Small intestine (tissue), 7 donors: ENCODE results near the gene ADCY6. TPM values are rescaled to one million over a fixed set of nuclear protein-coding genes. Genes with fewer than 3 reads are reported as not detected.

Experiments used
- DNase-seq, 2 donors: peaks; one replicate each; pipeline versions ENCODE4 v3.0.0 to v3.0.0-alpha.2; 2013
- FAIRE-seq: peaks from 2 replicates; lab custom pipeline; 2012; peaks lifted over from hg19 to GRCh38; lab: Jason Lieb, UNC
- H3K27ac ChIP-seq, 3 donors: one replicate each; pipeline ENCODE4 v1.5.1; 2013; ENCODE audit warnings: low read length in 2 of 3, mild to moderate bottlenecking in 2 of 3, control low read depth in 1 of 3, inconsistent platforms in 1 of 3, low read depth in 1 of 3, moderate library complexity in 1 of 3
- H3K27me3 ChIP-seq, 3 donors: one replicate each; pipeline ENCODE4 v1.6.1; 2013; ENCODE audit warnings: low read length in 3 of 3, inconsistent platforms in 1 of 3; ENCODE audit not compliant: control insufficient read depth in 3 of 3, insufficient read depth in 3 of 3
- H3K36me3 ChIP-seq, 3 donors: one replicate each; pipeline ENCODE4 v1.6.1; 2013; ENCODE audit warnings: low read length in 3 of 3, inconsistent platforms in 1 of 3, low read depth in 1 of 3, mild to moderate bottlenecking in 1 of 3, moderate library complexity in 1 of 3; ENCODE audit not compliant: control insufficient read depth in 3 of 3, insufficient read depth in 2 of 3
- H3K4me1 ChIP-seq, 3 donors: one replicate each; pipeline ENCODE4 v1.6.1; 2013; ENCODE audit warnings: low read length in 2 of 3, inconsistent platforms in 1 of 3, low read depth in 1 of 3, mild to moderate bottlenecking in 1 of 3, moderate library complexity in 1 of 3; ENCODE audit not compliant: control insufficient read depth in 3 of 3, insufficient read depth in 2 of 3
- H3K4me3 ChIP-seq, 3 donors: one replicate each; pipeline ENCODE4 v1.5.1; 2013; ENCODE audit warnings: low read length in 3 of 3, control low read depth in 1 of 3, inconsistent platforms in 1 of 3, low read depth in 1 of 3, mild to moderate bottlenecking in 1 of 3, moderate library complexity in 1 of 3
- H3K9me3 ChIP-seq, 2 donors: one replicate each; pipeline ENCODE4 v1.6.1; 2013; ENCODE audit warnings: low read depth in 1 of 2, low read length in 1 of 2; ENCODE audit not compliant: control insufficient read depth in 2 of 2, insufficient read depth in 1 of 2
- WGBS, 3 donors: extraction: QIAGEN DNeasy Blood & Tissue Kit; methylation state at CpG; one replicate each; pipeline ENCODE4 v1.1.7; 2013; 5-methylcytosine and 5-hydroxymethylcytosine counted together
- polyA plus RNA-seq, 4 donors: library from polyadenylated mRNA; stranded (reverse) in 3 of 4; unstranded in 1 of 4; fragments of 200-250 nt in 3 of 4; fragments of 120-200 nt in 1 of 4; gene quantifications; one replicate each; pipeline versions ENCODE4 v1.2.1 to v1.2.3, GENCODE V29; 2013
- donor health status: healthy with polysubstance abuse.
- donor health status: control.
- donor health status: control.
- donor health status: Bipolar disorder and iron deficiency.
- donor health status: healthy.

The ADCY6 gene
- polyA plus RNA-seq, 4 donors, result 14.1 to 56.6 (median 23.9) TPM

DNA sequence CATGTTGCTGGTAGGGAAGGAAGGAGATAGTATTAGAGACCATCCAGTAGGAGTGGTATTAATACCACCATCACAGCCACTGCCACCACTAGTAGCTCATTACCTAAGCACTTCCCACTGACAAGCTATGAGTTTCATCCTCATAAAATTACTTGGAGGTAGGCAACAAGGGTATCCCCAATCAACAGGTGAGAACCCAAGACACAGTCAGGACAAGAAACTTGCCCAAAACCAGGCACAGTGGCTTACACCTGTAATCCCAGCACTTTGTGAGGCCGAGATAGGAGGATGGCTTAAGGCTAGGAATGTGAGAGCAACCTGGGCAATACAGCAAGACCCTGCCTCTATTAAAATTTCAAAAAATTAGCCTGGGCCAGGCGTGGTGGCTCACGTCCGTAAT, 5.5 kb downstream of the ADCY6 start:
- H3K27me3 ChIP-seq, result no peaks in the 10 kb centered on the region
- no peak overlapping the region for H3K4me3 ChIP-seq
- FAIRE-seq (no peak), DNase-seq (no peak)
- H3K4me1 ChIP-seq, result peaks cover 2 to 36% (median 9%) of the 10 kb centered on the region in 3 donors
- WGBS, 3 donors, result 90 to 95% (median 95%) methylated on average over 4 of the region's 4 CpGs
- no peak overlapping the region for H3K27ac ChIP-seq
- peaks cover 0 to 45% (median 5%) of the 10 kb centered on the region in 3 donors for H3K36me3 ChIP-seq
- no peaks in the 10 kb centered on the region for H3K9me3 ChIP-seq

DNA sequence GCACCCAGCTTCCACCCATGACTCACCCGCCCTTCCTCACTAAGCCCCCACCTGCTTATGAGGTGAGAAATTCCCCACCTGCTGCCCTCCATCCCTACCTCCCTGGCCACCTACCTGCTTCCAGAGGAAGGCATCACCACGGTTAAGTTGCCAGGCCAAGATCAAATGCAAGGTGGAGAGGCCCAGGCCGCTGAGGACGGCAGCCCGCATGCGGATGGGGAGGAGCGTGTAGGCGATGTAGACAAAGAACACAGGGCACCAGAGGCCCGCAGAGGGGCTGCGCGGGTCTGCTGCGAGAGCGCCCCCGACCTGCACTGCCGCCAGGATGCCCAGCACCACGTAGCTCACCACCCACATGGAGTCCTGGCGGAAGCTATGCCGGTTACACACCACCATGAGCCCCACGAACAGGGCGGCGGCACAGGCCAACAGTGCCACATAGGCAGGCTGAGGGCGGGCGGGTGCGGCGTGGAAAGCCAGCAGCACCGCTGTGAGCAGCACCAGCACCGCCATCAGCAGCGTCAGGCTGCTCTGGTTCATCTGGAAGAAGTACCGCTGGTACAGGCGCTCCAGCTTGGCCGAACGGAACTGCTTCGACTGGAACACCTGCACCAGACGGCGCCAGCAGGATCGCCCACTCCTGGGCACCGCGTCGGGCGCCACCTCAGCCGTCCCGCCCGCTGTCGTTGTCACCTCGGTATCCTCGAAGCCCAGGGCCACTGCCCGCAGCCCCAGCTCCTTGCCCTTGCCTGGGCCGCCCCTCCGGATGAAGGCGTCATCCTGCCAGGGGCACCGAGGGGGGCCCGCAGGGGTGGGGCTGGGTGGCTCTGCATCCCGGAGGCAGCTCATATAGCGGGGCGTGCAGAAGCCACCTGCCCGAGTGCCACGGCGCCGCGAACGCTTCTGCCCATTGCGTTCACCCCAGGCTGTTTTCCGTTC, 6.2 kb downstream of the ADCY6 start:
- no peaks in the 10 kb centered on the region for H3K9me3 ChIP-seq
- H3K4me1 ChIP-seq, result peaks cover 2 to 34% (median 9%) of the 10 kb centered on the region in 3 donors
- FAIRE-seq (no peak), DNase-seq (no peak)
- no peaks in the 10 kb centered on the region for H3K27me3 ChIP-seq
- 90 to 94% (median 92%) methylated on average over 57 to 63 of the region's 63 CpGs for WGBS, 3 donors
- H3K4me3 ChIP-seq, result no peak overlapping the region
- no peak overlapping the region for H3K27ac ChIP-seq
- H3K36me3 ChIP-seq, result peaks cover 0 to 52% (median 5%) of the 10 kb centered on the region in 3 donors

DNA sequence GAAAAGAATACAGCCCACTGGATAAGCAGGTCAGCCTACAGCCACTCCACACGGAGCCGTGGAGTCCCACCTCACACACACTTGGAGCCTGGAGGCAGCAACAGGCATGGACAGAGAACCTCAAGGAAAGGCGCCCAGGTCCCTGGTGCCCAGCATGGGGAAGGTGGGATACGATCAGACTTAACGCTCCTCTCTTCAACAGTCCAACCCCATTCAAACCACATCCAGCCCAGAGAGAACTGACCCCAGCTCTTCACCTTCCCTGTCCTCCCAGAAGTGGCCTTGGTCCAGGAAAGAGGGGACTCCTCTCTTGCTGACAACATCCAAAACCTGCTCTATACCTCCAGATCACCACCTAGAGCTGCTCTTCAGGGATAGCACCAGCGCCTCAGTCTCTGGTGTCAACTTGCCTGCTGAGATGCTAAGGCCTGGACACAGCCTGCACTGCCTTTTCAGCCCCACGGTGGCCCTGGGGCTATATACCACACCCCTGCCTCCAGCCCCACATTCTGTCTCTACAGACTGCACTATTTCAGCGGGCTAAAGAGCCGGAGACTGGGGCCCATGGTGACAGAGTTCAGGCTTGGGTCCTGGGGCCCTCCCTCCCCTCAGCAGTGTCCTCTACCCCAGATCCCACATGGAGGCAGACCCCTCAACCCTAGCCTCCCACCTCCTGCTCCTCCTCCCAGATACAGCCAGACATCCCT, 7.0 kb downstream of the ADCY6 start:
- no peaks in the 10 kb centered on the region for H3K9me3 ChIP-seq
- 78 to 83% (median 82%) methylated on average over 9 of the region's 9 CpGs for WGBS, 3 donors
- peaks cover 2 to 26% (median 3%) of the 10 kb centered on the region in 3 donors for H3K4me1 ChIP-seq
- FAIRE-seq (no peak), DNase-seq (no peak)
- H3K36me3 ChIP-seq, result peaks cover 0 to 61% (median 5%) of the 10 kb centered on the region in 3 donors
- no peak overlapping the region for H3K27ac ChIP-seq
- H3K4me3 ChIP-seq, result no peak overlapping the region
- H3K27me3 ChIP-seq, result no peaks in the 10 kb centered on the region

DNA sequence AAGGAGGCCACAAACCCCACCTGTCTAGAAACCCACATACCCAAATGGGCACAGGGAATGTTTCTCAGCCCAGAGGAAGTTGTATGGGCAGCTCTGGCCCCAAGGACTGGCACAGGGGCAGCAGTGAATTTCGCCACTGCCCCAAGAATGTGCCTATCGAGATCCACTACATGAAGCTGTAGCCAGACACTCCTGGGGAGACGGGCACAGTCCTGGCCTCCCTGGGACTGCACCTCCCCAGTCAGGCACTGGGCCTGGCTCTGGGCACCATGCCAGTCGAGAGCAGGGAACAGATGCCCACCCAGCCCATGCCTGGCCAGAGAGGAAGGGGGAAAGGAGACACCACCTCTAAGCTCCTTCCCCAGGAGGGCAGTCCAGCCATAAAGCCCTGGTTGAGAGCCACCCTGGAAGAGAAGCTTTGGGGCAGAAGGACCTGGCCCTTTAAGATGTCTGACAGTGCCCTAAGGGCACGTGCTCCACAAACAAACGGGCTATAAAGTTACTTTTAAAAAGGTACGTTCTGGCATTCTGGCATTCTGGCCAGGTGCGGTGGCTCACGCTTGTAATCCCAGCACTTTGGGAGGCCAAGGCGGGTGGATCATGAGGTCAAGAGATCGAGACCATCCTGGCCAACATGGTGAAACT, 8.4 kb downstream of the ADCY6 start:
- no peak overlapping the region for H3K4me3 ChIP-seq
- peaks cover 2 to 25% (median 3%) of the 10 kb centered on the region in 3 donors for H3K4me1 ChIP-seq
- peaks cover 0 to 72% (median 5%) of the 10 kb centered on the region in 3 donors for H3K36me3 ChIP-seq
- no peaks in the 10 kb centered on the region for H3K9me3 ChIP-seq
- WGBS, 3 donors, result 35 to 60% (median 54%) methylated on average over 9 to 11 of the region's 11 CpGs
- H3K27ac ChIP-seq, result peak overlapping the region in 1 of 3 donors; percentile 57
- FAIRE-seq, result no peak
- H3K27me3 ChIP-seq, result no peaks in the 10 kb centered on the region
- DNase-seq, result no peak

DNA sequence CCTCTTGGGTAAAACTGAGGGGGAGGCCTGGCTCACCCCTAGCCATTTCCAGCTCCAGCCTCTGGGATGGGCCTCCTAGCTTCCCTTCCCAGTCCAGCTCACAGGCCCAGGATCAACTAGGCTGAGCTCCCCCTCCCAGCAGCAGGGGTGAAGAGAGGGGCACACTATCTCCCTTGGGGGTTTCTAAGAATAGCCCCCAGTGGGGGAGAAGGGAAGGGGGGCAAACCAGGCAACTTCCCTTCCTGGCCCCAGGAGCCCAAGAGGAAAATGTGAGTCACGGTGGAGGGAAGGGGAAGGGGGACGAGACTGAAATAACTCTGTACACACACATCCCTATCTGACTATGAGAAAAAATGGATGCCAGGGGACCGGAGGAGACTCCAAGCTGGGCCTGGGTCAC, 9.0 kb downstream of the ADCY6 start:
- Histone ChIP-seq H3K4me3 (no peak overlapping the region), H3K27me3 (no peaks in the 10 kb centered on the region), H3K9me3 (no peaks in the 10 kb centered on the region), H3K27ac (peak overlapping the region in 1 of 3 donors; percentile 57), H3K36me3 (peaks cover 0 to 78% (median 5%) of the 10 kb centered on the region in 3 donors), H3K4me1 (peaks cover 2 to 25% (median 3%) of the 10 kb centered on the region in 3 donors)
- DNase-seq, result no peak
- 45 to 72% (median 69%) methylated on average over 3 of the region's 3 CpGs for WGBS, 3 donors
- no peak for FAIRE-seq

DNA sequence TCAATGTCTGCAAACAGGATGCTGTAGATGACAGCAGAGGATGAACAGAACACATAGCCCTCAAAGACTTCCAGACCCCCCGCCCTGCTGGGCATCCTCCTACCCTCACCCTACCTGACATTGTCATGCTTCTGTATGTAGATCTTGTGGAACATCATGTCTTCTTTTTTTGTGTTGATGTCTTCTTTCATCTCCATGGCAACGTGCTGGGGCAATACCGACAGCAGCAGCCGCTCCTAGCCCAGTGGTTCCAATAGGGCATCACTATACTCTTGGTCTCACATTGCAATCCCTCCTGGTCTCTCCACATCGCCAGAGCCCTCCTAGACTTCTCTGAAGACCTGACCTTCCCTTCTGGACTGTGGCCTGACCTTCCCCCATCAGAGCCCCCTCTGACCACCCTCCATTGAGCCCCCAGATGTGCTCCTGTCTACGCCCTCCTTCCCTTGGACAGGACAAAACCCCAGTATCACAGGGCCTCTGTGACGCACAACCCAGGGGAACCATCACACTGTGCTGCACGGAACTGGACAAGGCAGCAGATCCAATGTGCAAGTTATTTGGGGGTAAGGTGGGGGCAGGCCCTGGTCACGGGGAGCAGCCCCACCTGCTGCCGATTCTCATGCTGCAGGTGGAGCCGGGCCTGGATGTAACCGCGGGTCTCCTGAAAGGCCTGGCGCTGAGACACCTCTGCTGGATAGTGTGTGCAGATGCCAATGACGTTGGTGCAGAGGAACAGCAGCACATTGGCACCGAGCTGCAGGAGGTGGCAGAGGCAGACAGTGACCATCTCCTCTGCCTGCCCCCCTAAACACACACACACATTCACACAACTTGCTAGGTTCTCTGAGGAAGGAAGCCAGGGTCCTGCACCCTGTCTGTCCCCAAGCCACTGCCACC, 11.1 kb downstream of the ADCY6 start:
- Histone ChIP-seq H3K9me3 (no peaks in the 10 kb centered on the region), H3K4me1 (peaks cover 2 to 25% (median 3%) of the 10 kb centered on the region in 3 donors), H3K27me3 (no peaks in the 10 kb centered on the region), H3K4me3 (no peak overlapping the region), H3K36me3 (peaks cover 2 to 94% (median 14%) of the 10 kb centered on the region in 3 donors), H3K27ac (no peak overlapping the region)
- WGBS, 3 donors, result 83 to 91% (median 88%) methylated on average over 16 of the region's 16 CpGs
- FAIRE-seq (no peak), DNase-seq (no peak)

DNA sequence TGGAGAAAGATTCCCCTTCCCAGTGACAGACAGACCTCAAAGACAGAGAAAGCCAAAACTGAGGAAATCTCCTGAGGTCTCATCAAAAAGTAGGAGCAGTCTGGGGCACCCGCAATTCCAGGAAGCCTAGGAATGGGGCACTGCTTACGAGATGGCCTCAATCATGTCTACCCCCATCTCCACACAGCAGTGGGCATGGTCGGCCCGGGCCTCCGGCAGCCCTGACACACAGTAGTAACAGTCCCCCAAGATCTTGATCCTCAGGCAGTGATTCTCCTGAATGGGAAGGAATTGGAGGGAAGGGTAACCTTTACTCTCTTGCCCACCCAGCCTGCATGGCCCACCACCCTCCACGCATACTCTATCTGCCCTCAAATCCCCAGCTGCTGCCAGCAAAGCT, 11.9 kb downstream of the ADCY6 start:
- Histone ChIP-seq H3K36me3 (peaks cover 2 to 91% (median 13%) of the 10 kb centered on the region in 3 donors), H3K27ac (no peak overlapping the region), H3K4me3 (no peak overlapping the region), H3K4me1 (peaks cover 2 to 22% (median 3%) of the 10 kb centered on the region in 3 donors), H3K27me3 (no peaks in the 10 kb centered on the region), H3K9me3 (no peaks in the 10 kb centered on the region)
- FAIRE-seq, result no peak
- no peak for DNase-seq
- WGBS, 3 donors, result 93 to 95% (median 94%) methylated on average over 6 of the region's 6 CpGs
